GM12874 (cell line): ENCODE measurements around the gene PRPSAP2.

ENCODE experiments used
- CTCF ChIP-seq: IDR thresholded peaks from 2 replicates; pipeline ENCODE4 v1.5.1; 2011; ENCODE audit warnings: low read depth, mild to moderate bottlenecking, control low read depth, low read length, moderate library complexity; ENCODE audit not compliant: insufficient read depth

Gene PRPSAP2

GRCh38 chr17:18905226-18905625, 47.3 kb downstream of the PRPSAP2 start:
- no peak for TF ChIP-seq CTCF

- TF ChIP-seq CTCF = no peak
Measured at GRCh38 chr17:18910326-18910725, 52.4 kb downstream of the PRPSAP2 start.

- TF ChIP-seq CTCF = no peak
Measured at GRCh38 chr17:18910881-18911280, 53.0 kb downstream of the PRPSAP2 start.

GRCh38 chr17:18916816-18917500, 59.0 kb downstream of the PRPSAP2 start:
- no peak for TF ChIP-seq CTCF

GRCh38 chr17:18917506-18918032, 59.6 kb downstream of the PRPSAP2 start:
- no peak for TF ChIP-seq CTCF

- no peak for TF ChIP-seq CTCF
Measured at GRCh38 chr17:18919963-18920362, 62.0 kb downstream of the PRPSAP2 start.

GRCh38 chr17:18920911-18921441, 63.0 kb downstream of the PRPSAP2 start:
- no peak for TF ChIP-seq CTCF
